GM12878 (cell line): ENCODE results near the gene MED13. TPM values are rescaled to one million over a fixed set of nuclear protein-coding genes. Genes with fewer than 3 reads are reported as not detected.
A peak's percentile ranks its signal among the peaks of the same experiment; 100 is the strongest.

Experiments used
- ATAC-seq: fragments of 200-7000 bp; cut with Tn5 transposase; 3 replicates; pipeline ENCODE4 v1.9.1; 2020; ENCODE audit warnings: mild to moderate bottlenecking, moderate library complexity
- BruUV-seq: library from RNA; stranded (reverse); fragments of 400-500 nt; replicated peaks from 2 replicates; lab custom pipeline; 2021; lab: Mats Ljungman, UMichigan
- CTCF ChIA-PET: fragments of 300-600 bp; sonication (Branson Sonifier 250); formaldehyde crosslinking; extraction: SDS; loops from one replicate; lab custom pipeline; 2021; ENCODE audit warnings: inconsistent platforms; lab: Yijun Ruan, JAX
- POLR2A ChIA-PET: fragments of 350-600 bp; formaldehyde crosslinking; extraction: SDS; loops from one replicate; lab custom pipeline; 2021; ENCODE audit warnings: inconsistent platforms; lab: Charles Lee
- RAD21 ChIA-PET: fragments of 300-600 bp; sonication (Branson Sonifier 250); formaldehyde crosslinking; loops from one replicate; lab custom pipeline; 2023; ENCODE audit warnings: antibody characterized with exemption; ENCODE audit not compliant: unreplicated experiment; lab: Charles Lee
- SMC1A ChIA-PET: fragments of 300-600 bp; sonication (Branson Sonifier 250); formaldehyde crosslinking; loops from one replicate; lab custom pipeline; 2023; ENCODE audit not compliant: unreplicated experiment, uncharacterized antibody; lab: Charles Lee
- DNase-seq: peaks from one replicate; pipeline ENCODE4 v3.0.0-alpha.2; 2011; ENCODE audit warnings: low read depth, low spot score
- FAIRE-seq: peaks from 3 replicates; lab custom pipeline; 2011; peaks lifted over from hg19 to GRCh38; lab: Jason Lieb, UNC
- H2AFZ ChIP-seq: 2 replicates; pipeline ENCODE4 v1.6.0; 2011; ENCODE audit warnings: low read depth, low read length, control low read depth; ENCODE audit not compliant: control insufficient read depth
- H3K27ac ChIP-seq: 2 replicates; pipeline ENCODE4 v1.5.1; 2011; ENCODE audit warnings: control low read depth; ENCODE audit not compliant: control insufficient read depth, insufficient read depth
- H3K27me3 ChIP-seq, 2 experiments: replicated peaks in 1 of 2; 2 replicates each; pipeline versions ENCODE4 v1.6.0 to v1.6.1; 2011; ENCODE audit warnings: low read length in 1 of 2; ENCODE audit not compliant: control insufficient read depth in 2 of 2, insufficient read depth in 2 of 2
- H3K36me3 ChIP-seq, 2 experiments: 2 replicates each; pipeline ENCODE4 v1.5.1; 2011; ENCODE audit warnings: low read length in 1 of 2; ENCODE audit not compliant: control insufficient read depth in 2 of 2, insufficient read depth in 2 of 2
- H3K4me1 ChIP-seq: 2 replicates; pipeline ENCODE4 v1.6.1; 2011; ENCODE audit warnings: mild to moderate bottlenecking, low read length, moderate library complexity, mixed read lengths; ENCODE audit not compliant: control insufficient read depth, insufficient read depth
- H3K4me2 ChIP-seq: 2 replicates; pipeline ENCODE4 v1.6.0; 2011; ENCODE audit warnings: control low read depth; ENCODE audit not compliant: control insufficient read depth, insufficient read depth
- H3K4me3 ChIP-seq: fragments of 200-600 bp; sonication (generic); 2 replicates; pipeline ENCODE4 v1.5.1; 2016
- H3K79me2 ChIP-seq: 2 replicates; pipeline ENCODE4 v1.6.0; 2011; ENCODE audit warnings: low read length; ENCODE audit not compliant: control insufficient read depth, insufficient read depth
- H3K9ac ChIP-seq: 2 replicates; pipeline ENCODE4 v1.8.0; 2011; ENCODE audit warnings: low read length, control low read depth, mixed read lengths; ENCODE audit not compliant: control insufficient read depth, insufficient read depth
- H3K9me3 ChIP-seq: replicated peaks from 3 replicates; pipeline ENCODE4 v1.5.1; 2011; ENCODE audit warnings: mild to moderate bottlenecking, low read length; ENCODE audit not compliant: control insufficient read depth, insufficient read depth
- H4K20me1 ChIP-seq: 2 replicates; pipeline ENCODE4 v1.6.0; 2011; ENCODE audit not compliant: control insufficient read depth, insufficient read depth
- CREM ChIP-seq: IDR thresholded peaks from 2 replicates; pipeline ENCODE4 v1.6.1; 2014; ENCODE audit warnings: antibody characterized with exemption, low read depth
- FOS ChIP-seq: IDR thresholded peaks from 3 replicates; pipeline ENCODE4 v1.6.1; 2011; ENCODE audit warnings: borderline replicate concordance; ENCODE audit not compliant: insufficient read length; ENCODE audit errors: extremely low read depth
- JUND ChIP-seq: IDR thresholded peaks from 2 replicates; pipeline ENCODE4 v1.6.1; 2012; ENCODE audit warnings: low read depth, mild to moderate bottlenecking, low read length, improper control_type of control experiment, moderate library complexity
- MYB ChIP-seq: fragments of 150-350 bp; IDR thresholded peaks from 2 replicates; pipeline ENCODE4 v1.6.1; 2014; ENCODE audit warnings: mild to moderate bottlenecking, low read depth, low read length, borderline replicate concordance
- MYC ChIP-seq: IDR thresholded peaks from 2 replicates; pipeline ENCODE4 v1.6.1; 2011; ENCODE audit warnings: mild to moderate bottlenecking, low read length, moderate library complexity, inconsistent platforms; ENCODE audit not compliant: insufficient read depth, insufficient replicate concordance, insufficient read length, severe bottlenecking
- NFYB ChIP-seq: IDR thresholded peaks from 2 replicates; pipeline ENCODE4 v1.6.1; 2011; ENCODE audit warnings: low read depth, mild to moderate bottlenecking, low read length, improper control_type of control experiment, moderate library complexity; ENCODE audit not compliant: insufficient read depth
- NR2F1 ChIP-seq: fragments of 450-650 bp; conservative IDR thresholded peaks from 2 replicates; pipeline ENCODE4 v1.6.1; 2017; ENCODE audit warnings: mild to moderate bottlenecking
- POLR2AphosphoS2 ChIP-seq: IDR thresholded peaks from 2 replicates; pipeline ENCODE4 v1.6.1; 2011; ENCODE audit warnings: low read depth, mild to moderate bottlenecking, low read length, improper control_type of control experiment, moderate library complexity
- ZNF24 ChIP-seq: fragments of 450-650 bp; IDR thresholded peaks from 2 replicates; pipeline ENCODE4 v1.6.1; 2017; ENCODE audit warnings: antibody characterized with exemption, mild to moderate bottlenecking
- WGBS: methylation state at CpG from one replicate; pipeline ENCODE4 v1.1.6; 2016; ENCODE audit warnings: low lambda C conversion rate; ENCODE audit not compliant: insufficient replicate concordance, insufficient coverage; ENCODE audit errors: missing lambda C conversion rate; 5-methylcytosine and 5-hydroxymethylcytosine counted together
- in situ Hi-C: fragments of 300-500 bp; cut with MboI; formaldehyde crosslinking; loops from 9 replicates; pipeline ENCODE4 v1.14.3; 2018; ENCODE audit warnings: mixed read lengths
- intact Hi-C: fragments of 100-400 bp; cut with micrococcal nuclease; formaldehyde crosslinking; loops from one replicate; pipeline ENCODE4 v1.14.2; 2022; ENCODE audit not compliant: unreplicated experiment
- polyA plus RNA-seq, 11 experiments: library from polyadenylated mRNA; depleted of rRNA in 4 of 11; unstranded in 6 of 11; stranded (reverse) in 5 of 11; fragments of >200 nt; fragmentation: Nextera tagmentation in 4 of 11; fragmentation: Illumina TruSeq in 1 of 11; extraction: Ambion mirVana in 4 of 11; extraction: Trizol in 1 of 11; gene quantifications; 1 replicate in 1 of 11; 2 replicates in 10 of 11; pipeline versions ENCODE4 v1.2.1 to v1.2.3, GENCODE V29; 2011 to 2016; ENCODE audit warnings: inconsistent platforms in 2 of 11, missing spikeins in 2 of 11, low read depth in 1 of 11
- total RNA-seq, 4 experiments: library from RNA; depleted of rRNA in 3 of 4; stranded (reverse); fragments of >200 nt in 3 of 4; fragmentation: Illumina TruSeq in 1 of 4; extraction: Trizol in 1 of 4; gene quantifications; 2 replicates each; pipeline versions ENCODE4 v1.2.1 to v1.2.3, GENCODE V29; 2013 to 2021
- TF ChIP-seq, protein P1 (sequence below): fragments of 450-650 bp; formaldehyde crosslinking; IDR thresholded peaks from 2 replicates; pipeline ENCODE4 v1.4.0; 2022; ENCODE audit warnings: mild to moderate bottlenecking, moderate library complexity
- TF ChIP-seq, protein P2 (sequence below): IDR thresholded peaks from 2 replicates; pipeline ENCODE4 v1.6.1; 2011; ENCODE audit warnings: borderline replicate concordance, low read depth, mild to moderate bottlenecking, moderate library complexity, mixed read lengths, low read length; ENCODE audit not compliant: insufficient read depth; ENCODE audit errors: extremely low read length
- TF ChIP-seq, protein P3 (sequence below): fragments of 450-650 bp; IDR thresholded peaks from 2 replicates; pipeline ENCODE4 v1.6.1; 2016; ENCODE audit warnings: mild to moderate bottlenecking

The MED13 gene
- total and polyA plus RNA-seq, 10 of the 15 experiments (the other 5 are each of a cell fraction or from before 2014, with no cell fraction given), result 4.6 to 49.7 (median 21.3) TPM

- Histone ChIP-seq H4K20me1 (no peaks in the 10 kb centered on the region), H2AFZ (no peak overlapping the region), H3K36me3 (peaks cover 0 to 23% of the 10 kb centered on the region in 2 experiments; a peak in 3 of 4 replicates), H3K27ac (no peak overlapping the region), H3K9ac (no peak overlapping the region), H3K4me1 (no peaks in the 10 kb centered on the region), H3K9me3 (no peaks in the 10 kb centered on the region), H3K4me3 (no peak overlapping the region), H3K27me3 (no peaks in the 10 kb centered on the region), H3K79me2 (no peaks in the 10 kb centered on the region), H3K4me2 (no peak overlapping the region)
- ChIA-PET CTCF (interaction anchor here (0.7 to 0.8 kb wide), 2 partner anchors 19 to 120 kb away, joined by 3 read pairs; no protein-coding TSS in a partner anchor), POLR2A (interaction anchor here (0.6 kb wide), 2 partner anchors 1298 to 1669 kb away, joined by 4 to 5 read pairs; no protein-coding TSS in a partner anchor), SMC1A (interaction anchor here (1.9 kb wide), 1 partner anchor 120 kb away, joined by 8 read pairs; no protein-coding TSS in a partner anchor), RAD21 (interaction anchor here (1.6 kb wide), 1 partner anchor 120 kb away, joined by 4 read pairs; no protein-coding TSS in a partner anchor)
- no peak for DNase-seq
- WGBS, result 79% methylated on average over 3 of the region's 3 CpGs
- no peak for ATAC-seq
- no peak for FAIRE-seq
- BruUV-seq, result TSS peak; percentile 40
- intact Hi-C loops (no loop called here), in situ Hi-C loops (no loop called here)
- TF ChIP-seq NR2F1 (no peak), ZNF24 (no peak), NFYB (no peak), POLR2AphosphoS2 (no peak), FOS (no peak), MYB (no peak), CREM (no peak), JUND (no peak), MYC (no peak)
- TF ChIP-seq, protein P1, sequence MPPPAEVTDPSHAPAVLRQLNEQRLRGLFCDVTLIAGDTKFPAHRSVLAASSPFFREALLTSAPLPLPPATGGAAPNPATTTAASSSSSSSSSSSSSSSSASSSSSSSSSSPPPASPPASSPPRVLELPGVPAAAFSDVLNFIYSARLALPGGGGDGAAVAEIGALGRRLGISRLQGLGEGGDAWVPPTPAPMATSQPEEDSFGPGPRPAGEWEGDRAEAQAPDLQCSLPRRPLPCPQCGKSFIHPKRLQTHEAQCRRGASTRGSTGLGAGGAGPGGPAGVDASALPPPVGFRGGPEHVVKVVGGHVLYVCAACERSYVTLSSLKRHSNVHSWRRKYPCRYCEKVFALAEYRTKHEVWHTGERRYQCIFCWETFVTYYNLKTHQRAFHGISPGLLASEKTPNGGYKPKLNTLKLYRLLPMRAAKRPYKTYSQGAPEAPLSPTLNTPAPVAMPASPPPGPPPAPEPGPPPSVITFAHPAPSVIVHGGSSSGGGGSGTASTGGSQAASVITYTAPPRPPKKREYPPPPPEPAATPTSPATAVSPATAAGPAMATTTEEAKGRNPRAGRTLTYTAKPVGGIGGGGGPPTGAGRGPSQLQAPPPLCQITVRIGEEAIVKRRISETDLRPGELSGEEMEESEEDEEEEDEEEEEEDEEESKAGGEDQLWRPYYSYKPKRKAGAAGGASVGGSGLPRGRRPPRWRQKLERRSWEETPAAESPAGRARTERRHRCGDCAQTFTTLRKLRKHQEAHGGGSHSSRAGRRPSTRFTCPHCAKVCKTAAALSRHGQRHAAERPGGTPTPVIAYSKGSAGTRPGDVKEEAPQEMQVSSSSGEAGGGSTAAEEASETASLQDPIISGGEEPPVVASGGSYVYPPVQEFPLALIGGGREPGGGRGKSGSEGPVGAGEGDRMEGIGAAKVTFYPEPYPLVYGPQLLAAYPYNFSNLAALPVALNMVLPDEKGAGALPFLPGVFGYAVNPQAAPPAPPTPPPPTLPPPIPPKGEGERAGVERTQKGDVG (CRISPR knock-in tag), result no peak
- TF ChIP-seq, protein P2, sequence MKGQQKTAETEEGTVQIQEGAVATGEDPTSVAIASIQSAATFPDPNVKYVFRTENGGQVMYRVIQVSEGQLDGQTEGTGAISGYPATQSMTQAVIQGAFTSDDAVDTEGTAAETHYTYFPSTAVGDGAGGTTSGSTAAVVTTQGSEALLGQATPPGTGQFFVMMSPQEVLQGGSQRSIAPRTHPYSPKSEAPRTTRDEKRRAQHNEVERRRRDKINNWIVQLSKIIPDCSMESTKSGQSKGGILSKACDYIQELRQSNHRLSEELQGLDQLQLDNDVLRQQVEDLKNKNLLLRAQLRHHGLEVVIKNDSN, result no peak
- TF ChIP-seq, protein P3, sequence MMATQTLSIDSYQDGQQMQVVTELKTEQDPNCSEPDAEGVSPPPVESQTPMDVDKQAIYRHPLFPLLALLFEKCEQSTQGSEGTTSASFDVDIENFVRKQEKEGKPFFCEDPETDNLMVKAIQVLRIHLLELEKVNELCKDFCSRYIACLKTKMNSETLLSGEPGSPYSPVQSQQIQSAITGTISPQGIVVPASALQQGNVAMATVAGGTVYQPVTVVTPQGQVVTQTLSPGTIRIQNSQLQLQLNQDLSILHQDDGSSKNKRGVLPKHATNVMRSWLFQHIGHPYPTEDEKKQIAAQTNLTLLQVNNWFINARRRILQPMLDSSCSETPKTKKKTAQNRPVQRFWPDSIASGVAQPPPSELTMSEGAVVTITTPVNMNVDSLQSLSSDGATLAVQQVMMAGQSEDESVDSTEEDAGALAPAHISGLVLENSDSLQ, result no peak
Measured at GRCh38 chr17:61989509-61989908, 75.6 kb downstream of the MED13 start.
